ENCODE results near the gene COX19. TPM values are rescaled to one million over a fixed set of nuclear protein-coding genes. Genes with fewer than 3 reads are reported as not detected.

Gene COX19
- total and polyA plus RNA-seq, 2 donors (not counting 3 experiments of a cell fraction or from before 2014, with no cell fraction given): 6.8 to 10.6 TPM

GRCh38 chr7:979151-979550 is 3.8 kb upstream of the COX19 start:
- ChIA-PET CTCF (interaction anchor here (1.2 to 1.8 kb wide), 2 partner anchors 10 to 13 kb away, joined by 3 to 12 read pairs; no protein-coding TSS in a partner anchor), POLR2A (no interaction called here)
- Histone ChIP-seq H3K79me2 (ENCODE audit: control insufficient read depth, insufficient read depth, low read length) (peaks cover 12% of the 10 kb centered on the region), H3K27me3 (ENCODE audit: control insufficient read depth in 2 of 2, insufficient read depth in 2 of 2, low read length in 2 of 2) (no peaks in the 10 kb centered on the region), H3K4me3 (replicated peaks in 1 of 3; ENCODE audit: insufficient read depth in 1 of 3, low read depth in 1 of 3, low read length in 3 of 3) (no peak overlapping the region), H3K4me2 (ENCODE audit: insufficient read depth, low read length) (no peak overlapping the region), H3K36me3 (ENCODE audit: control insufficient read depth in 2 of 2, extremely low read depth in 1 of 2, insufficient read depth in 2 of 2, low read length in 2 of 2) (no peaks in the 10 kb centered on the region), H3K9me3 (replicated peaks; ENCODE audit: control insufficient read depth, insufficient read depth, low read length) (no peaks in the 10 kb centered on the region), H3K27ac (ENCODE audit: insufficient read depth, low read depth, low read length) (no peak overlapping the region), H4K20me1 (replicated peaks; ENCODE audit: control insufficient read depth, extremely low read depth, insufficient read depth, low read length) (no peaks in the 10 kb centered on the region), H3K9ac (replicated peaks; ENCODE audit: extremely low read depth, insufficient read depth, low read length) (no peak overlapping the region), H3K9me1 (replicated peaks; ENCODE audit: control insufficient read depth, extremely low read depth, insufficient read depth, low read length) (no peaks in the 10 kb centered on the region), H2AFZ (ENCODE audit: low read depth, low read length) (no peak overlapping the region), H3K4me1 (ENCODE audit: control insufficient read depth, extremely low read depth, insufficient read depth, low read length) (peaks cover 6% of the 10 kb centered on the region)
- intact Hi-C loops (cut with micrococcal nuclease): no loop called here
- BruUV-seq (replicated peaks): no TSS peak
- FAIRE-seq: no peak
- DNase-seq (ENCODE audit: low read depth, low spot score): no peak
- no peak for TF ChIP-seq FOS (IDR thresholded peaks at IDR 0.05; ENCODE audit: borderline replicate concordance, insufficient read depth, low read length)
- TF ChIP-seq CTCF (IDR thresholded peaks at IDR 0.05; ENCODE audit: extremely low read depth in 1 of 2, insufficient read depth in 1 of 2, low read depth in 1 of 2, low read length in 2 of 2): no peak
- no peak for TF ChIP-seq MAX (IDR thresholded peaks at IDR 0.05; ENCODE audit: insufficient read depth, insufficient read length)
- TF ChIP-seq EZH2 (IDR thresholded peaks at IDR 0.05; ENCODE audit: borderline replicate concordance, low read depth, low read length, severe bottlenecking): no peak
- no peak for TF ChIP-seq POLR2AphosphoS5 (IDR thresholded peaks at IDR 0.05; ENCODE audit: insufficient read depth, low read depth, low read length)
- no peak for TF ChIP-seq GATA2 (IDR thresholded peaks at IDR 0.05; ENCODE audit: insufficient read depth, insufficient read length, low read depth, low read length)
- no peak for TF ChIP-seq JUN (IDR thresholded peaks at IDR 0.05; ENCODE audit: borderline replicate concordance, insufficient read depth, insufficient read length, low read depth)
- TF ChIP-seq MYC (IDR thresholded peaks at IDR 0.05; ENCODE audit: low read depth, low read length): no peak
- no peak for TF ChIP-seq POLR2A (IDR thresholded peaks at IDR 0.05; ENCODE audit: low read depth, low read length)
- dilution Hi-C loops (cut with MboI; ENCODE audit: extremely low pct_ligation_motif_present, low sequenced_read_pairs): no loop called here
